T-helper 2 cell treated with Interferon-gamma antibody and Interleukin-4, amounts not matched to agents 5 μg/mL and 100 μg/mL, for 36 hours (primary cell): Measurements from ENCODE around the gene GRK5.
A peak's percentile ranks its signal among the peaks of the same experiment; 100 is the strongest.

Experiments
- DNase-seq: peaks from one replicate; pipeline ENCODE4 v3.0.0; 2021; ENCODE audit warnings: low spot score
- H3K27ac Mint-ChIP-seq: one replicate; pipeline ENCODE4 v1.8.0; 2021; ENCODE audit warnings: mild to moderate bottlenecking, mixed read lengths
- H3K27me3 Mint-ChIP-seq: one replicate; pipeline ENCODE4 v1.8.0; 2021; ENCODE audit warnings: low read depth, mixed read lengths
- H3K36me3 Mint-ChIP-seq: one replicate; pipeline ENCODE4 v1.8.0; 2021; ENCODE audit warnings: low read depth, mixed read lengths
- H3K4me1 Mint-ChIP-seq: one replicate; pipeline ENCODE4 v1.8.0; 2021; ENCODE audit warnings: low read depth, mixed read lengths
- H3K4me3 Mint-ChIP-seq: one replicate; pipeline ENCODE4 v1.8.0; 2022; ENCODE audit warnings: mild to moderate bottlenecking, moderate library complexity, mixed read lengths
- H3K9me3 Mint-ChIP-seq: one replicate; pipeline ENCODE4 v1.8.0; 2021; ENCODE audit warnings: mixed read lengths

GRK5 gene

GRCh38 chr10:119384127-119384526, 176.8 kb downstream of the GRK5 start:
- H3K27ac Mint-ChIP-seq, result peak overlapping the region; percentile 3
- no peak overlapping the region for H3K4me3 Mint-ChIP-seq
- peaks cover 42% of the 10 kb centered on the region for H3K36me3 Mint-ChIP-seq
- no peaks in the 10 kb centered on the region for H3K27me3 Mint-ChIP-seq
- DNase-seq, result no peak
- no peaks in the 10 kb centered on the region for H3K9me3 Mint-ChIP-seq
- peaks cover 16% of the 10 kb centered on the region for H3K4me1 Mint-ChIP-seq

GRCh38 chr10:119386666-119387065, 179.3 kb downstream of the GRK5 start:
- H3K27ac Mint-ChIP-seq, result no peak overlapping the region
- H3K4me3 Mint-ChIP-seq, result no peak overlapping the region
- H3K9me3 Mint-ChIP-seq, result no peaks in the 10 kb centered on the region
- DNase-seq, result no peak
- H3K27me3 Mint-ChIP-seq, result no peaks in the 10 kb centered on the region
- H3K36me3 Mint-ChIP-seq, result peaks cover 30% of the 10 kb centered on the region
- H3K4me1 Mint-ChIP-seq, result peaks cover 14% of the 10 kb centered on the region

- H3K4me3 Mint-ChIP-seq, result no peak overlapping the region
- H3K9me3 Mint-ChIP-seq, result no peaks in the 10 kb centered on the region
- H3K4me1 Mint-ChIP-seq, result peaks cover 7% of the 10 kb centered on the region
- no peak for DNase-seq
- peaks cover 19% of the 10 kb centered on the region for H3K36me3 Mint-ChIP-seq
- H3K27ac Mint-ChIP-seq, result no peak overlapping the region
- no peaks in the 10 kb centered on the region for H3K27me3 Mint-ChIP-seq
These were observed 181.5 kb downstream of the GRK5 start for GRCh38 chr10:119388849-119389345.

GRCh38 chr10:119391440-119392251, 184.3 kb downstream of the GRK5 start:
- Mint-ChIP-seq H3K36me3 (peaks cover 5% of the 10 kb centered on the region), H3K27me3 (no peaks in the 10 kb centered on the region), H3K9me3 (no peaks in the 10 kb centered on the region), H3K4me3 (no peak overlapping the region), H3K27ac (no peak overlapping the region), H3K4me1 (peaks cover 5% of the 10 kb centered on the region)
- DNase-seq, result no peak

- peaks cover 4% of the 10 kb centered on the region for H3K36me3 Mint-ChIP-seq
- no peaks in the 10 kb centered on the region for H3K27me3 Mint-ChIP-seq
- no peak for DNase-seq
- H3K4me1 Mint-ChIP-seq, result peaks cover 5% of the 10 kb centered on the region
- no peak overlapping the region for H3K27ac Mint-ChIP-seq
- H3K4me3 Mint-ChIP-seq, result no peak overlapping the region
- H3K9me3 Mint-ChIP-seq, result no peaks in the 10 kb centered on the region
These were observed 185.6 kb downstream of the GRK5 start for GRCh38 chr10:119393019-119393418.

GRCh38 chr10:119393421-119393820, 186.1 kb downstream of the GRK5 start:
- peak overlapping the region; percentile 52 for H3K27ac Mint-ChIP-seq
- H3K36me3 Mint-ChIP-seq, result peaks cover 4% of the 10 kb centered on the region
- H3K4me3 Mint-ChIP-seq, result no peak overlapping the region
- no peak for DNase-seq
- no peaks in the 10 kb centered on the region for H3K27me3 Mint-ChIP-seq
- peaks cover 5% of the 10 kb centered on the region for H3K4me1 Mint-ChIP-seq
- no peaks in the 10 kb centered on the region for H3K9me3 Mint-ChIP-seq

- H3K27ac Mint-ChIP-seq, result peak overlapping the region; percentile 52
These were observed 186.5 kb downstream of the GRK5 start for GRCh38 chr10:119393845-119394244.

GRCh38 chr10:119394657-119395279, 187.4 kb downstream of the GRK5 start:
- H3K9me3 Mint-ChIP-seq, result no peaks in the 10 kb centered on the region
- H3K27me3 Mint-ChIP-seq, result no peaks in the 10 kb centered on the region
- no peak overlapping the region for H3K4me3 Mint-ChIP-seq
- H3K4me1 Mint-ChIP-seq, result peaks cover 4% of the 10 kb centered on the region
- DNase-seq, result no peak
- peaks cover 4% of the 10 kb centered on the region for H3K36me3 Mint-ChIP-seq
- H3K27ac Mint-ChIP-seq, result peak overlapping the region; percentile 33

More at GRCh38 chr10:119393845-119394244, 186.5 kb downstream of the GRK5 start:
- no peaks in the 10 kb centered on the region for H3K9me3 Mint-ChIP-seq
- no peak overlapping the region for H3K4me3 Mint-ChIP-seq
- no peaks in the 10 kb centered on the region for H3K27me3 Mint-ChIP-seq
- no peak for DNase-seq
- H3K36me3 Mint-ChIP-seq, result peaks cover 4% of the 10 kb centered on the region
- peaks cover 5% of the 10 kb centered on the region for H3K4me1 Mint-ChIP-seq

GRCh38 chr10:119395280-119396007, 188.1 kb downstream of the GRK5 start:
- Mint-ChIP-seq H3K4me3 (no peak overlapping the region), H3K4me1 (peaks cover 2% of the 10 kb centered on the region), H3K9me3 (no peaks in the 10 kb centered on the region), H3K27ac (no peak overlapping the region), H3K36me3 (peaks cover 4% of the 10 kb centered on the region), H3K27me3 (no peaks in the 10 kb centered on the region)
- no peak for DNase-seq

GRCh38 chr10:119396008-119396708, 188.8 kb downstream of the GRK5 start:
- H3K4me1 Mint-ChIP-seq, result peaks cover 2% of the 10 kb centered on the region
- no peaks in the 10 kb centered on the region for H3K36me3 Mint-ChIP-seq
- H3K9me3 Mint-ChIP-seq, result no peaks in the 10 kb centered on the region
- no peak for DNase-seq
- no peak overlapping the region for H3K27ac Mint-ChIP-seq
- H3K4me3 Mint-ChIP-seq, result no peak overlapping the region
- no peaks in the 10 kb centered on the region for H3K27me3 Mint-ChIP-seq

GRCh38 chr10:119396709-119397071, 189.3 kb downstream of the GRK5 start:
- H3K4me3 Mint-ChIP-seq, result no peak overlapping the region
- no peak overlapping the region for H3K27ac Mint-ChIP-seq
- no peaks in the 10 kb centered on the region for H3K27me3 Mint-ChIP-seq
- H3K4me1 Mint-ChIP-seq, result peaks cover 2% of the 10 kb centered on the region
- no peaks in the 10 kb centered on the region for H3K36me3 Mint-ChIP-seq
- no peaks in the 10 kb centered on the region for H3K9me3 Mint-ChIP-seq
- DNase-seq, result no peak

GRCh38 chr10:119397416-119397815, 190.0 kb downstream of the GRK5 start:
- Mint-ChIP-seq H3K4me1 (peaks cover 2% of the 10 kb centered on the region), H3K9me3 (no peaks in the 10 kb centered on the region), H3K27me3 (no peaks in the 10 kb centered on the region), H3K4me3 (no peak overlapping the region), H3K36me3 (no peaks in the 10 kb centered on the region), H3K27ac (no peak overlapping the region)
- DNase-seq, result no peak

GRCh38 chr10:119398996-119399395, 191.6 kb downstream of the GRK5 start:
- DNase-seq, result no peak
- H3K27ac Mint-ChIP-seq, result no peak overlapping the region
- H3K9me3 Mint-ChIP-seq, result no peaks in the 10 kb centered on the region
- H3K4me1 Mint-ChIP-seq, result peaks cover 1% of the 10 kb centered on the region
- no peaks in the 10 kb centered on the region for H3K27me3 Mint-ChIP-seq
- no peak overlapping the region for H3K4me3 Mint-ChIP-seq
- H3K36me3 Mint-ChIP-seq, result no peaks in the 10 kb centered on the region
